NOMO-1 (cell line): ENCODE results near the gene CILP2.

Experiments
- DNase-seq, 2 experiments: peaks; one replicate each; lab custom pipeline; 2025; ENCODE audit not compliant: unreplicated experiment in 2 of 2; lab: John Stamatoyannopoulos, UW

CILP2 gene

DNA sequence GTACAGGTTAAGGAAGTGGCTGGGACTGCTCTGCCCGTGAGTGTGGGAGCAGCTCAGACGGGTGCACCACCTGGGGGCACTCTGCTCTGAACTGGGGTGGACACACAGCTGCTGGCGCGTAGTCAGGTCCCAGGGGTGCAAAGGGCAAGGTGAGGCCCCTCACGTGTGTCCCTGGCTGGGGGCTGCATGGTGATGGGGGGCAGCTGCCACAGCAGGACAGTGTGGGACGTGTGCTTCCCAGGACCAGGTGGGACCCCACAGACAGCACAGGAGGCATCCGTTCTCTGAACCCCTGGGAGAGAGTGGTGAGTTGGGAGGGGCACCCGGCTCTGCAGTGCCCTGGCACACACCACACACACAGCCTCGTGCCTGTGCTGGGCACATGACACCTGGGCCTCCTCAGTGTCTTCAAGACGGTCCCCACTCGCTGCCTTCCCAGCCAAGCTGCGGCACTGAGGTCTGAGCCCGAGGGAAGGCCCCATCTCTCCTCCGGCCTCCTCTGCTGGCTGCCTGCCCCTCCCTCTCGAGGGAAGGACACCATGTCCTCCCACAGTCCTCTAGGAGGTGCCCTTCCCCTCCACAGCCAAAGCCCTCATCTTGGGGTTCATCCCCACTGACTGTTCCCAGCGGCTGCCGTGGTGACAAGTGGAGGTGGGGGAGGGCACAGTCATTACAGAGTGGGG, 24.7 kb downstream of the CILP2 start:
- DNase-seq, result no peak

DNA sequence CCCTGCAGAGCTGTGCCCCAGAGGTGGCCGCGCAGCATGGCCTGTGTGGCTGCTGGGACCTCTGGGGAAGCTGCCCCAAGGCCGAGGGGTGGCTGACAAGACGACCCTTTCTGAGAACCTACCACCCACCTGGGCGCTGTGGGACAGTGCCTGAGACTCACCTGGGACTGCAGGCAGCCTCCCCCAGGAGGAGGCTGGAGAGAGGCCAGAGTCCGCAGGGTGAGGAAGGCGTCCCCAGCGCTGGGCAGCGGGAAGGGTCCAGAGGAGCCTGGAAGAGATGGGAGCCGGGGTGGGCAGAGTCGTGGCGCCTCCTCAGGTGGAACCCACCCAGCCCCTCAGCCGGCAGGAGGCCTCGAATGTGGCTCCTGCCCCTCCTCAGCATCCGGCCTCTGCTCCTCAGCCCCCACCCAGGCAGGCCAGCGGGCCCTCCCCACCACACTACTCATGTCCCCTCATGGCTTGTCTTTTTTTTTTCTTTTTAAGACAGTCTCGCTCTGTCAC, 25.3 kb downstream of the CILP2 start:
- no peak for DNase-seq

- DNase-seq, result no peak
These were observed 28.2 kb downstream of the CILP2 start for GRCh38 chr19:19566306-19566705.

GRCh38 chr19:19567391-19567790, 29.3 kb downstream of the CILP2 start:
- no peak for DNase-seq

GRCh38 chr19:19568802-19569756, 31.0 kb downstream of the CILP2 start:
- no peak for DNase-seq

GRCh38 chr19:19570571-19570970, 32.5 kb downstream of the CILP2 start:
- no peak for DNase-seq

DNA sequence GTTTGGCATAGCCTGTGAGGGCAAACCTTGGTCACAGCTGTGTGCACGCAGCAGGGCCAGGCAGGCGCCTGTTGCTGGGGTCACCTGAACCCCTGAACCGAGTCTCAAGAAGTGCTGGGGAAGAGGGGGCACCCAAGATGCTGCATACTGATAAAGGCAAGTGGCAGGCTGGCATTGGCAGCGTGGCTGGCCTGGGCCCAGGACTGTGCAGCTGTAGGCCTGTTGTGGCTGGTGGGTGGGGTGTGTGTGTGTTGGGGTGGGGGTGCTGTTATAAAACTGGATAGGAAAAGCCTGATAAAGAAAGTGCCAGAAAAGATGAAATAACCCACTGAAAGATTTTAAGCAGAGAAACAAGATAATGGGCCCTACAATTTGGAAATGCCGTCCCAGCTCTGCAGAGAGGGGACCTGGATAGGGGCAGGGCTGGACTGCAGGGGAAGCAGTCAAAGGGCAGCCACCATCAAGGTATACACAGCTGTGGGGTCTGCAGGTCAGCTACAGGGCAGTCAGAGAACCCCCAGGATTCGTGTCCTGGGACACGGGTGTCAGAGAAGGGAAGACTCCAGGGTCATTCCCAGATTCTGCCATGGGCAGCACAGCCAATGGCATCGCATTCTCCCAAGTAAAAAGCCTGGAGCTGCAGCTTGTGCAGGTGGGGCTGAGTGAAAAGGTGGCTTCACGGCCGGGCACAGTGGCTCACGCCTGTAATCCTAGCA, 33.2 kb downstream of the CILP2 start:
- no peak for DNase-seq

DNA sequence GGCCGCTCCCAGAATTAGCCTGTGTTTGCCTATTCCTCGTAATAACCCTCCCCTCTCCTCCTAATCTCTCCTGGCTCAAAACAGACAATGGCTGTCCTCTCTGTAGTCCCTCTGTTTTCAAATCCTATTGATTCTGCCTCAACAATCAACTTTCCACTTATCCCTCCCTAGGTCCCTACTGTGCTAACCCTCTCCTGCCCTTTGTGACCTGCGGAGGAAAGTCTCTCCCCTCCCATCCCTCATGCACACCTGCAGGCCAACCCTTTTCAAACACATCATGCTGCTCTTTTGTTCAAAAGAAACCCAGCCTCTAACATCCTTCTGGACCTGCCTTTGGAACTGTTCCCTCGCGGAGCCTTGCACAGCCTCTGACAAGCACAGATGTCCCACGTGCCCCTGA, 37.3 kb downstream of the CILP2 start:
- no peak for DNase-seq

GRCh38 chr19:19578252-19578651, 40.2 kb downstream of the CILP2 start:
- DNase-seq, result no peak

DNA sequence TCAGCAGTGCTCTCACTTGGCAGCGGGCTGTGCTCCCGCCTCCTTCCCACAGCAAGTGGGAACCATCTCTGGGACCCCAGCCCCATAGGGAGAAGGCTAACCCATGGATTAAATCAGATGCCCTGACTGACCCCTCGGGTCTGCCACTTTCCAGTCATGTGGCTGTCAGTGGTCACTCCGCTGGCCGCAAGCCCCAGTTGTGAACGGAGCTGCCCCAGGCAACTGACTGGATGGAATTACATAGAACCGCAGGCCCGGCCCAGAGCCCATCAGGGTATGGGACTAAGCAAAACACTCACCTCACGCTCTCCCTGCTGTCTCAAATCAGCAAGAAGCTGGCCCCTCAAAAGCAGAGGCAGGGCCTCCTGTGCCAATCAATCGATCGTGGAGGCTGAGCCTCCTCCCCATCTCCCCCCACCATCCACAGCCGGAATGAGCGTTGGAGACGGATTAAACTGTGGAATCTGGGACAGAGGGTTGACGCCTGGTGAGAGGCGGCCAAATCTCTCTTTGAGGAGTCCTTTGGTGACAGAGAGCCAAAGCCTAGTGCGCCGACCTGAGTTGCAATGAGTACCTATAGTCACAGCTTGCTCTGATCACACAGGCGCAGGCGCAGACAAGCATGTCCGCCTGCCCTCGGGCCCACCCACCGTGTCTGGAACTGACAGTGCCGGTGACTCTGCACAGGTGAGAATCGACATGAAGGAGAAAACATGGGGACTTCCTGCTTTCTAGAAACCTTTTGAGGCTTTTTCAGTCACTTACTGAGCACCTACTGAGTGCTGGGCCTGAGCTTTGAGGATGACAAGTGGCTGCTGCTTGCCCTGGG, 41.7 kb downstream of the CILP2 start:
- no peak for DNase-seq

DNA sequence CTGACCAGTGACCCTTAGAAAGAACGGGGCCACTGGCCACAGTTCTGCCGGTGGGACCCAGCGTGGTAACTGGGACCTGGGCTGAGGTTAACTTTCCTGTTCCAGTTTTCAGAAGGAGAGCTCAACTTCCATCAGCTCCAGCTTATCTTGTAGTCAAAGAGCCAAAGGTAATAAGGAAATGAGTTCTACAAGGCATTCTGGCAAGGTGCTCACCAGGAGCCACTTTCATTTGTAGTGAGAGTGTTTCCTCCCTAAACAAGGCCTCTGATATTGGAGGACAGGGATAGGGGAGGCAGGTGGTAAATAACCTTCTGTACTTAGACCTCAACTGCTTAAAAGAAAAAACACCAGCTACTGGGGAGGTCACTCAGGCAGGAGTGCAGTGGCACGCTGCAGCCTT, 42.4 kb downstream of the CILP2 start:
- DNase-seq, result no peak

- DNase-seq, result no peak
These were observed 43.3 kb downstream of the CILP2 start for GRCh38 chr19:19581391-19581790.

DNA sequence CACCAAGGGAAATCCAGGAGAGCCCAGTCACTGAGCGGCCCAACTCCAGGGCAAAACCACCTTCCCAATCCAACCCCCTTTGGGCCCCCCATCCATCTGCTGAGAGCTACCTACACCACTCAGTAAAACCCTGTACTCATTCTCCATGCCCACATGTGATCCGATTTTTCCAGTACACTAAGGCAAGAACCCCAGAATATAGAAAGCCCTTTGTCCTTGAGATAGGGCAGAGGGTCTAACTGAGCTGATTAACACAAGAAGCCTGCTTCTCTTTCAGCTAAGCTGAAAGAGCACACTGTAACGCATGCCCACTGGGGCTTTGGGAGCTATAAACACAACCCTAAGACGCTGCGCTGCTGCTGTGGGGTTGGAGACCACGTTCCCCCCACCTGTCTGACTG, 44.4 kb downstream of the CILP2 start:
- no peak for DNase-seq

- DNase-seq, result no peak
These were observed 46.3 kb downstream of the CILP2 start for GRCh38 chr19:19584356-19584755.

- DNase-seq, result no peak
These were observed 49.7 kb downstream of the CILP2 start for GRCh38 chr19:19587771-19588170.

- DNase-seq, result no peak
These were observed 50.5 kb downstream of the CILP2 start for GRCh38 chr19:19588546-19588945.

DNA sequence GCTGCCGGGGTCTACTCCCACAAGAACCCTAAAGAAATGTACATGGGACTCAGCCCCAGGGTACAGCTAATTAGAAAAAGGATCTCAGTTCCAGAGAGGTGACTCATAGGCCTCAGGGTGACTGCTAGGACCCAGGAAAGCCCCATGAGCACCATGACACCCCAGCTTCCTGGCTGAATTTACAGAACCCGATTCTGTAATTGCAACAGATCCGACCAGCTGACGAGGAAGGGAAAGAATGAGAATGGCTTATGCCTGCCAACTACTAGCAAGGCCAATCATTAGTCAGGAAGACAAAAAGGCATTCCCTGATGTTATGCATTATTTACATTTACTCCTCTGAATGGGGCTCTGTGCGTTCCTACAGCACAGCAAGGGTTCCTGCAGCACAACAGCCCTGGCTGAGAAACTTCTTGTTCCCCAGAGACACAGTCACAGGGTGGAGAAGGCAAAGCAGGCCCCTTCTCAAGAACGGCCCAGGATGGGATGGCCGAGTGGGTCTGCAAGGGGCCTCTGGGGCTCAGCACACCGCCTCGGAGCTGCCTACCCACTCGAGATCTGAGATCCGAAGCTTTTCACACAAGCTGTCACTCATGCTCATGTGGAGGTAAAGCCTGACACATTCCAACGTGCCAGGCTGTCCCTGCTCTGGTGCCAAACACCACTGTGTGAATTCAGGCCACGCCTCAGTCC, 53.2 kb downstream of the CILP2 start:
- DNase-seq, result no peak

GRCh38 chr19:19592690-19593089, 54.6 kb downstream of the CILP2 start:
- no peak for DNase-seq

DNA sequence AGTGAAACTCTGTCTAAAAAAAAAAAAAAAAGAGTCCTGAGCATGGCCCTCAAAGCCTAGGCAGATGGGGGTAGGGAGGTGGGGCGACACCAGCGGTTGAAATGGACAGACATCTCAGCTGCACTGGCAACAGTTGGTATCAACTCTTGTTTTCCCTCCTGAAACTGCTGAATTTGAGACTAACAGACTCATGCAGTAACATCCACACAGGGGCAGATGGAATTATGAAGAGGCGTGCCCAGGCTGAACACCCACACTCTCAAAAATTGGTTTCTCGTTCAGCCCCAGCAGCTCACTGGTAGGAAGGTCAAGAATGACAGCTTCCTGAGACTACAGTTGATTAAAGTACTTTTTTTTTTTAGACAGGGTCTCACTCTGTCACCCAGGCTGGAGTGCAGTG, 56.3 kb downstream of the CILP2 start:
- no peak for DNase-seq

DNA sequence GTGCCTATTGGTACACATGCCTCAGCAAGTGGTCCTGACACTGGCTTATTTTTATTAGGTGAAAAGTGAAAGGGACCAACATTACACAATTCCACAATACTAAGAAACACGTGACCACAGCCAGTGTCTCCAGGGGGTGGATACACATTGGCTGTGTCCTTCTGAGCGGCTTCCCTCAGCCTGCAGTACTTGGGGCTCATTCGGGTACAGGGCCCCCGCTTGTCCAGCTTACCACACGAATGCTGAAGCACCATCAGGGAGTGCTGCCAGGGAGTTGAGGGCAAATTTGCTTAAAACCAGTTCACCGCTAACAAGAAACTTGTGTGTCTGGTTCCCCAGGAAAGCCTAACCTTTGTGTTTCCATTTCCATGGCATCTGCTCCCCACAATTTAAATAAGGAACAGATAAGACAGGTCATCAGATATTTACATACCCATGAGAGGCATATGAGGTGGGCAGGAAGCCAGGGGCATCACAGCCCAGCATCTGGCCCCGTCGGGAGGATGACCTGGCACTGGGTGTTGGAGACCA, 57.2 kb downstream of the CILP2 start:
- no peak for DNase-seq
